Hepatic stellate cell (primary cell): ENCODE data around the gene ELOVL5.
"Not testable (repeated sequence)": the region's sequence is repeated elsewhere in the genome, so short reads cannot be mapped to it uniquely, and the experiment has no call there.

ENCODE experiments used
- DNase-seq: peaks from one replicate; pipeline ENCODE4 v3.0.0; 2011; ENCODE audit warnings: low spot score

Gene ELOVL5

GRCh38 chr6:53348371-53349208 is at the start of gene ELOVL5:
Gene ELOVL5 (minus strand): TSS chr6:53348950. CDS start chr6:53295699, 53,251 bp downstream.
- DNase-seq = peak; percentile 91

- no peak for DNase-seq
These were observed 48.5 kb upstream of the ELOVL5 start for GRCh38 chr6:53397283-53397682.

- DNase-seq = no peak
These were observed 47.2 kb upstream of the ELOVL5 start for GRCh38 chr6:53395986-53396385.

- DNase-seq = no peak
These were observed 46.0 kb upstream of the ELOVL5 start for GRCh38 chr6:53394704-53395103.

GRCh38 chr6:53391170-53391569 is 42.4 kb upstream of the ELOVL5 start:
- DNase-seq = no peak

- no peak for DNase-seq
These were observed 41.3 kb upstream of the ELOVL5 start for GRCh38 chr6:53390010-53390409.

DNA sequence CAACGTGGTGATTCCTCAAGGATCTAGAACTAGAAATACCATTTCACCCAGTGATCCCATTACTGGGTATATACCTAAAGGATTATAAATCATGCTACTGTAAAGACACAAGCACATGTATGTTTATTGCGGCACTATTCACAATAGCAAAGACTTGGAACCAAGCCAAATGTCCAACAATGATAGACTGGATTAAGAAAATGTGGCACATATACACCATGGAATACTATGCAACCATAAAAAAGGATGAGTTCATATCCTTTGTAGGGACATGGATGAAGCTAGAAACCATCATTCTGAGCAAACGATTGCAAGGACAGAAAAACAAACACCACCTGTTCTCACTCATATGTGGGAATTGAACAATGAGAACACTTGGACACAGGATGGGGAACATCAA is 39.9 kb upstream of the ELOVL5 start:
- not testable (repeated sequence) for DNase-seq

DNA sequence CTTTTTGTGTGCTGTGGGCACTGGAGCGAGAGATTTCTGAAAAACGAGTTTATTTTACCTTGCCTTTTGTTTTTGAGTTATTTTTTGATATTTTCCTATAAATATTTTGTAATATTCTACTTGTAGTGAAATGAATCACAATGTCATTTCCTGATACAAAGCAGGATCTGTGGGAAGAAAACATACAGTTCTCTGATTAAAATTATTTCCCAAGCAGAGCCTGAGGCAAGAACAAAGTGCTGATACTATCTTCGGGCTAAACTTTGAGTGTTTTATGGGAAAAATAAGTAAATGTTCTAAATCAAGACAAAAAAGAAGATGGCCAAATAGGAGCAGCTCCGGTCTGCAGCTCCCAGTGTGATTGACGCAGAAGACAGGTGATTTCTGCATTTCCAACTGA is 33.7 kb upstream of the ELOVL5 start:
- DNase-seq = no peak

- DNase-seq = no peak
These were observed 29.5 kb upstream of the ELOVL5 start for GRCh38 chr6:53378208-53378607.

DNA sequence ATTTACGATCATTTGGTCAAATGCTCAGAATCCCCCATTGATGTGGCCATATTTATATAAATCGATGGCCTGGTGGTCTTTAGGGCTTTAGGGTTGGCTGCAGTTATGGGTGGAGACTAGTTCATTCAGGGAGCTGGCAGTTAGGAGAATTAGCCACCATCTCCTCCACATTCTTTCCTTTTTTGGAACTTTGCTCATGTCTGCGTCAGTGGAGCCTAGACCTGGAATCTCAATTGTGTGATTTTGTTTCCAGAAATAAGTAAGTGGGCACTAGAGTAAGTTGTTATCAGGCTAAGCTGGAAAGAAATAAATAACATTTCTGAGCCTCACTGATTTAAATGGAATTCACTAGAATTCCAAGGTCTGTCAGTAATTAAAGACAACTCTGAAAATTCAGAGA is 29.0 kb upstream of the ELOVL5 start:
- no peak for DNase-seq

GRCh38 chr6:53377289-53377688 is 28.5 kb upstream of the ELOVL5 start:
- DNase-seq = no peak

GRCh38 chr6:53376661-53377226 is 28.0 kb upstream of the ELOVL5 start:
- DNase-seq = no peak

DNA sequence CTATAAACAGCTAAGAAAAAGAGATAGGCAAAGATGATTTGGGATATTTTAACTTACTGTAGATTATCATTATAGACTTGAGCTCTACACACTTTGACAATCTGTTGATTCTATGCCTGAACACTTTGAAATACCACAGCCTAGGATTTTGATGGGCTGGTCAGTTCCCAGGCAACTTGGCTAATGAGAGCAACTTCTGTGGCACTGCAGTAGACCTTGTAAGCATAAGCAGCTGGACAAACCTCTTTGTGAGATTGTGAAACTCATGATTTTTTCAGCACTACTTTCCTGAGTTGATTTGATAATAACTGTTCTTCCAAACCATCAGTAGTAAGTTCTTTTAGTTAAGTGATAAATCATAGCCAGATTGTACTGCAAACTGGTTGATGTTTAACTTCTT is 27.1 kb upstream of the ELOVL5 start:
- no peak for DNase-seq

- no peak for DNase-seq
These were observed 24.9 kb upstream of the ELOVL5 start for GRCh38 chr6:53373638-53374037.

- no peak for DNase-seq
These were observed 21.2 kb upstream of the ELOVL5 start for GRCh38 chr6:53369876-53370515.

GRCh38 chr6:53369051-53369450 is 20.3 kb upstream of the ELOVL5 start:
- no peak for DNase-seq

DNA sequence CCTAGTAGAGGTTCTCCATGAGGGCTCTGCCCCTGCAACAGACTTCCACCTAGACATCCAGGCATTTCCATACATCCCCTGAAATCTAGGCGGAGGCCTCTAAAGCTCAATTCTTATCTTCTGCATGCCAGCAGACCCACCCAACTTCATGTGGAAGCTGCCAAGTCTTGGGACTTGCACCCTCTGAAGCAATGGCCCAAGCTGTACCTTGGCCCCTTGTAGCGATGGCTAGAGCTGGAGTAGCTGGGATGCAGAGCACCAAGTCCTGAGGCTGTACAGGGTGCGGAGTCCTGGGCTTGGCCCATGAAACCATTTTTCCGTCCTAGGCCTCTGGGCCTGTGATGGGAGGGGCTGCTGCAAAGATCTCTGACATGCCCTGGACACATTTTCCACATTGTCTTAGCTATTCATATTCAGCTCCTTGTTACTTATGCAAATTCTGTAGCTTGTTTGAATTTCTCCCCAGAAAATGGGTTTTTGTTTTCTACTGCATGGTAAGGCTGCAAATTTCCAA is 17.4 kb upstream of the ELOVL5 start:
- no peak for DNase-seq

DNA sequence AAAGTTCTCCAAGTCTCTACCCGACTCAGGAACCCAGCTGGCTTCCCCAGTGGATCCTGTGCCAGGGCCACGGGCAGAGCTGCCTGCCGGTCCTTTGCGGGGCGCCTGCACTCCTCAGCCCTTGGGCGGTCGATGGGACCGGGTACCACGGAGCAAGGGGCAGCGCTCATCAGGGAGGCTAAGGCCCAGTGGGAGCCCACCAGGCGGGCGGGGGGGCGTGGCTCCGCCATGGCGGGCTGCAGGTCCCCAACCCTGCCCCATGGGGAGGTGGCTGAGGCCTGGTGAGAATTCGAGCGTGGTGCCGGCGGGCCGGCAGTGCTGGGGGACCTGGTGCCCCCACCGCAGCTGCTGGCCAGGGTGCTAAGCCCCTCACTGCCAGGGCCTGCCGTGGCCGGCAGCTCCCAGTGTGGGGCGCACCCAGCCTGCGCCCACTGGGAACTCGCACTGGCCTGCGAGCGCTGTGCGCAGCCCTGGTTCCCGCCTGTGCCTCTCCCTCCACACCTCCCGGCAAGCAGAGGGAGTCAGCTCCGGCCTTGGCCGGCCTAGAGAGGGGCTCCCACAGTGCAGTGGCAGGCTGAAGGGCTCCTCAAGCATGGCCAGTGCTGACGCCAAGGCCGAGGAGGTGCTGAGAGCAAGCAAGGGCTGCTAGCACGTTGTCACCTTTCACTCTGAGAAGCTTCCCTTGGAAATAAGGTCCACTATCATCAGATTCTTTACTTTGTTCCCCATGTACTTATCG is 14.8 kb upstream of the ELOVL5 start:
- no peak for DNase-seq

DNA sequence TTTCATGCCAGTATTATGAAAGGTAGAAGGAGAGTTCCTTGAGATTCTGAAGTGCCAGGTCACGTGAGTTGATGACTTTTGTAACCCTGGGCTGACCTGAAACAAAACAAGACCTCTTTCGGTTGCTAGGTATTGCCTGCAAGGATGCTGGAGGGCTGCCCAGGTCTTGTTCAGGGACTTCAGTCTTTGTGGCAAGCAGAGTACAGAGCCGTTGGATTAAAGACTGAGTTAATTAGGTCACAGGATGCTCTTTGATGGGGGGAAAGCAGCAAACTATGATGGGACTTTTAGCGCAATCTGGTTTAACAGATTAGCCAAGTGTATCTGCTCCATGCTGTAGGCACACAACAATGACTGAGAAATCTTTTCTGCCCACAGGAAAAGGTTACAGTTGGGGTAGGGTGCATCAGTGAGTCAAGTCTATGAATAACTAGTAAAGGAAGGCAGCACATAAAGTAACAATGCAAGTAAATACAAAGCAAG is 12.8 kb upstream of the ELOVL5 start:
- DNase-seq = no peak

- DNase-seq = peak; percentile 31
These were observed 11.6 kb upstream of the ELOVL5 start for GRCh38 chr6:53360093-53360912.

DNA sequence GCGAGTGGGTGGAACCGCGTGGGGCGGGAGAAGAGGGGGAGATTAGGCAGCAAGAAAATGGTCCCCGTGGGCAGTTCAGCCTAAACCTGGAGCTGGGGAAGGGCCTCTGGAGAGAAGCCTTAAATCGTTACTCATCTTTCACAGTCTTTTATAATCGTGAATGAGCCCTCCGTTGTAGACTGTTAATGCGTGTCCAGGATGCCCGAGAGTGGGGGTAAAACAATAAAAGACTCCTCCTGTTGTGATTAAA is 11.0 kb upstream of the ELOVL5 start:
- no peak for DNase-seq
